ENCODE data around the gene KDM4B.

GRCh38 chr19:5152013-5152763 is 183.3 kb downstream of the KDM4B start:
- no peak for TF ChIP-seq CTCF (conservative IDR thresholded peaks at IDR 0.05 in 1 of 2, IDR thresholded peaks at IDR 0.05 in 1 of 2; ENCODE audit: low read depth in 1 of 2, low read length in 2 of 2)
- no peak for TF ChIP-seq EZH2 (IDR thresholded peaks at IDR 0.05; ENCODE audit: low read length, missing control alignments)
